GM12892 (cell line): ENCODE measurements around the gene SGCG.

Experiments used
- POLR2A ChIP-seq: IDR thresholded peaks from 2 replicates; pipeline ENCODE4 v1.6.1; 2011; ENCODE audit warnings: low read depth, low read length, control low read depth
- POLR2AphosphoS5 ChIP-seq: IDR thresholded peaks from 2 replicates; pipeline ENCODE4 v1.6.1; 2011; ENCODE audit warnings: low read depth, low read length, control low read depth
- TAF1 ChIP-seq: IDR thresholded peaks from 2 replicates; pipeline ENCODE4 v1.6.1; 2011; ENCODE audit warnings: low read depth, mild to moderate bottlenecking, control low read depth, low read length, borderline replicate concordance

GRCh38 chr13:23144431-23144830, 36.3 kb upstream of the SGCG start:
- TF ChIP-seq TAF1 (no peak), POLR2AphosphoS5 (no peak), POLR2A (no peak)
